HL-60 (cell line): ENCODE data around the gene C2CD4C.

ENCODE experiments used
- GABPA ChIP-seq: IDR thresholded peaks from 2 replicates; pipeline ENCODE4 v1.6.1; 2012; ENCODE audit warnings: low read depth
- POLR2AphosphoS5 ChIP-seq: IDR thresholded peaks from 2 replicates; pipeline ENCODE4 v1.6.1; 2012; ENCODE audit warnings: low read depth
- SPI1 ChIP-seq: IDR thresholded peaks from 2 replicates; pipeline ENCODE4 v1.6.1; 2012; ENCODE audit warnings: low read depth, mild to moderate bottlenecking, borderline replicate concordance
- TF ChIP-seq, protein P1 (sequence below): IDR thresholded peaks from one replicate; pipeline ENCODE4 v1.5.1; 2011; ENCODE audit warnings: low read length, control low read depth, inconsistent platforms; ENCODE audit not compliant: insufficient read depth
- TF ChIP-seq, protein P2 (sequence below): IDR thresholded peaks from 2 replicates; pipeline ENCODE4 v1.6.1; 2012; ENCODE audit warnings: low read depth; ENCODE audit not compliant: insufficient replicate concordance

DNA sequence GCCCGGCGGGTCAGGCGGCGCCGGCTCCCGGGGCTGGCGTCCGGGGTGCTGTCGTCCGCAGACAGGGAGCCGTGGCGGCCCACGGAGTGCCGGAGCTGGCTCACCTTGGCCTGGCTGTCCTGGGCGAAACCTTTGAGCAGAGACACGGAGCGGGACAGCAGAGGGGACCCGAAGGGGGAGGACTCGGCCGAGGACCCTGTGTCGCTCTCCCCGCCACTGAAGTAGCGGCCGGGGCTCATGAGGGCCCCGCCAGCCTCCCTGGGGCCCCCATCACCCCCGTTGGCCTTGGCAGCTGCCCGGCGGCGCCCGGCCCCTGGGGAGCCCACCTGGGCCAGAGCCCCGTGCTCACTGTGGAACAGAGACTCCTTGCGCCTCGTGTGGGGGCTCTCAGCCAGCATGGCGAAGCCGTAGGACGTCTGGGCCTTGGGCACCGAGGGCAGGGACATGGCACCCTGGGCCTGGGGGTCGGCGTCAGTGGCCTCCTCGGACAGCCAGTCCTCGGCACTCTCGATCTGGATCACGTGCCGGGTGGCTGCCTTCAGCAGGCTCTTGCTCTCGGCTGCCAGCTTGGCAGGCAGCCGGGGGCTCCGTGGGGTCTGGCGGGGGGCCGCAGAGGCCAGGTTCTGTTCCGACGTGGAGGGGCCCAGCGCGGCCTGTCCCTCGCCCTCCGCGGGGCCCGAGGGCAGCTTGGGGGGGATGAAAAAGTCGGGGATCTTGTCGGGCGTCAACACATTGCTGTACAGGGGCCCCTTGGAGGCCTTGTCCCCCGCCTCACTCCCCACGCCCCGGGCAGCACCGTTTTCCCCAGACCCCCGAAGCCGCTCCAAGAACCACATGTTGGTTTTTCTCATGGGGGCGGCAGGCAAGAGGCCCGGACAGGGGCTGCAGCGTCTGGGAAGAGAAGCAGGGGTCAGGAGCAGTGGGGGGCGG is 1.2 kb downstream of the C2CD4C start:
- TF ChIP-seq, protein P1, sequence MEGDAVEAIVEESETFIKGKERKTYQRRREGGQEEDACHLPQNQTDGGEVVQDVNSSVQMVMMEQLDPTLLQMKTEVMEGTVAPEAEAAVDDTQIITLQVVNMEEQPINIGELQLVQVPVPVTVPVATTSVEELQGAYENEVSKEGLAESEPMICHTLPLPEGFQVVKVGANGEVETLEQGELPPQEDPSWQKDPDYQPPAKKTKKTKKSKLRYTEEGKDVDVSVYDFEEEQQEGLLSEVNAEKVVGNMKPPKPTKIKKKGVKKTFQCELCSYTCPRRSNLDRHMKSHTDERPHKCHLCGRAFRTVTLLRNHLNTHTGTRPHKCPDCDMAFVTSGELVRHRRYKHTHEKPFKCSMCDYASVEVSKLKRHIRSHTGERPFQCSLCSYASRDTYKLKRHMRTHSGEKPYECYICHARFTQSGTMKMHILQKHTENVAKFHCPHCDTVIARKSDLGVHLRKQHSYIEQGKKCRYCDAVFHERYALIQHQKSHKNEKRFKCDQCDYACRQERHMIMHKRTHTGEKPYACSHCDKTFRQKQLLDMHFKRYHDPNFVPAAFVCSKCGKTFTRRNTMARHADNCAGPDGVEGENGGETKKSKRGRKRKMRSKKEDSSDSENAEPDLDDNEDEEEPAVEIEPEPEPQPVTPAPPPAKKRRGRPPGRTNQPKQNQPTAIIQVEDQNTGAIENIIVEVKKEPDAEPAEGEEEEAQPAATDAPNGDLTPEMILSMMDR: no peak
- TF ChIP-seq GABPA (no peak), SPI1 (no peak), POLR2AphosphoS5 (no peak)
- TF ChIP-seq, protein P2, sequence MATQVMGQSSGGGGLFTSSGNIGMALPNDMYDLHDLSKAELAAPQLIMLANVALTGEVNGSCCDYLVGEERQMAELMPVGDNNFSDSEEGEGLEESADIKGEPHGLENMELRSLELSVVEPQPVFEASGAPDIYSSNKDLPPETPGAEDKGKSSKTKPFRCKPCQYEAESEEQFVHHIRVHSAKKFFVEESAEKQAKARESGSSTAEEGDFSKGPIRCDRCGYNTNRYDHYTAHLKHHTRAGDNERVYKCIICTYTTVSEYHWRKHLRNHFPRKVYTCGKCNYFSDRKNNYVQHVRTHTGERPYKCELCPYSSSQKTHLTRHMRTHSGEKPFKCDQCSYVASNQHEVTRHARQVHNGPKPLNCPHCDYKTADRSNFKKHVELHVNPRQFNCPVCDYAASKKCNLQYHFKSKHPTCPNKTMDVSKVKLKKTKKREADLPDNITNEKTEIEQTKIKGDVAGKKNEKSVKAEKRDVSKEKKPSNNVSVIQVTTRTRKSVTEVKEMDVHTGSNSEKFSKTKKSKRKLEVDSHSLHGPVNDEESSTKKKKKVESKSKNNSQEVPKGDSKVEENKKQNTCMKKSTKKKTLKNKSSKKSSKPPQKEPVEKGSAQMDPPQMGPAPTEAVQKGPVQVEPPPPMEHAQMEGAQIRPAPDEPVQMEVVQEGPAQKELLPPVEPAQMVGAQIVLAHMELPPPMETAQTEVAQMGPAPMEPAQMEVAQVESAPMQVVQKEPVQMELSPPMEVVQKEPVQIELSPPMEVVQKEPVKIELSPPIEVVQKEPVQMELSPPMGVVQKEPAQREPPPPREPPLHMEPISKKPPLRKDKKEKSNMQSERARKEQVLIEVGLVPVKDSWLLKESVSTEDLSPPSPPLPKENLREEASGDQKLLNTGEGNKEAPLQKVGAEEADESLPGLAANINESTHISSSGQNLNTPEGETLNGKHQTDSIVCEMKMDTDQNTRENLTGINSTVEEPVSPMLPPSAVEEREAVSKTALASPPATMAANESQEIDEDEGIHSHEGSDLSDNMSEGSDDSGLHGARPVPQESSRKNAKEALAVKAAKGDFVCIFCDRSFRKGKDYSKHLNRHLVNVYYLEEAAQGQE: no peak
